ACC112 (cell line): ENCODE measurements around the gene ULK4.
"Not testable (repeated sequence)": the region's sequence is repeated elsewhere in the genome, so short reads cannot be mapped to it uniquely, and the experiment has no call there.

ENCODE experiments used
- H2AFZ ChIP-seq: fragments of 200-600 bp; sonication (generic); one replicate; pipeline ENCODE4 v1.6.0; 2017; ENCODE audit warnings: antibody characterized with exemption, low read length; ENCODE audit not compliant: unreplicated experiment
- H3K27ac ChIP-seq: fragments of 200-600 bp; sonication (generic); 2 replicates; pipeline ENCODE4 v1.5.1; 2014; ENCODE audit warnings: low read depth, mild to moderate bottlenecking, antibody characterized with exemption, low read length, moderate library complexity
- H3K27me3 ChIP-seq: fragments of 200-600 bp; sonication (generic); 2 replicates; pipeline ENCODE4 v1.6.1; 2014; ENCODE audit warnings: mild to moderate bottlenecking, antibody characterized with exemption, low read length, moderate library complexity, mixed read lengths; ENCODE audit not compliant: insufficient read depth
- H3K36me3 ChIP-seq: fragments of 200-600 bp; sonication (generic); 2 replicates; pipeline ENCODE4 v1.6.1; 2016; ENCODE audit warnings: mild to moderate bottlenecking, antibody characterized with exemption, low read length, moderate library complexity, mixed read lengths; ENCODE audit not compliant: insufficient read depth
- H3K4me1 ChIP-seq: fragments of 200-600 bp; sonication (generic); one replicate; pipeline ENCODE4 v1.6.1; 2016; ENCODE audit warnings: low read length, mixed read lengths; ENCODE audit not compliant: insufficient read depth, unreplicated experiment, control insufficient read depth
- H3K4me3 ChIP-seq: fragments of 200-600 bp; sonication (generic); 2 replicates; pipeline ENCODE4 v1.5.1; 2014; ENCODE audit warnings: mild to moderate bottlenecking, low read depth, low read length
- H3K79me2 ChIP-seq: fragments of 200-600 bp; sonication (generic); one replicate; pipeline ENCODE4 v1.6.0; 2016; ENCODE audit warnings: low read length; ENCODE audit not compliant: control insufficient read depth, unreplicated experiment, insufficient read depth

The ULK4 gene

GRCh38 chr3:41768363-41768762, 193.5 kb downstream of the ULK4 start:
- no peak overlapping the region for H3K27ac ChIP-seq

GRCh38 chr3:41762867-41763266, 199.0 kb downstream of the ULK4 start:
- not testable (repeated sequence) for H3K27me3 ChIP-seq, H3K27ac ChIP-seq, H3K79me2 ChIP-seq, H2AFZ ChIP-seq, H3K36me3 ChIP-seq, H3K4me1 ChIP-seq, H3K4me3 ChIP-seq

More at GRCh38 chr3:41768363-41768762, 193.5 kb downstream of the ULK4 start:
- no peak overlapping the region for H2AFZ ChIP-seq
- H3K4me1 ChIP-seq: no peaks in the 10 kb centered on the region
- H3K27me3 ChIP-seq: no peaks in the 10 kb centered on the region
- no peaks in the 10 kb centered on the region for H3K36me3 ChIP-seq
- no peaks in the 10 kb centered on the region for H3K79me2 ChIP-seq
- H3K4me3 ChIP-seq: no peak overlapping the region

GRCh38 chr3:41753651-41754050, 208.3 kb downstream of the ULK4 start:
- no peaks in the 10 kb centered on the region for H3K36me3 ChIP-seq
- no peaks in the 10 kb centered on the region for H3K4me1 ChIP-seq
- H3K27ac ChIP-seq: no peak overlapping the region
- no peaks in the 10 kb centered on the region for H3K27me3 ChIP-seq
- no peak overlapping the region for H2AFZ ChIP-seq
- no peak overlapping the region for H3K4me3 ChIP-seq
- H3K79me2 ChIP-seq: no peaks in the 10 kb centered on the region

GRCh38 chr3:41751597-41751996, 210.3 kb downstream of the ULK4 start:
- no peak overlapping the region for H3K4me3 ChIP-seq
- H3K27ac ChIP-seq: no peak overlapping the region
- no peaks in the 10 kb centered on the region for H3K36me3 ChIP-seq
- no peaks in the 10 kb centered on the region for H3K4me1 ChIP-seq
- H2AFZ ChIP-seq: no peak overlapping the region
- no peaks in the 10 kb centered on the region for H3K79me2 ChIP-seq
- H3K27me3 ChIP-seq: no peaks in the 10 kb centered on the region

GRCh38 chr3:41749988-41750387, 211.9 kb downstream of the ULK4 start:
- no peak overlapping the region for H3K27ac ChIP-seq
- no peaks in the 10 kb centered on the region for H3K36me3 ChIP-seq
- H3K4me3 ChIP-seq: no peak overlapping the region
- no peaks in the 10 kb centered on the region for H3K27me3 ChIP-seq
- H3K4me1 ChIP-seq: no peaks in the 10 kb centered on the region
- H2AFZ ChIP-seq: no peak overlapping the region
- no peaks in the 10 kb centered on the region for H3K79me2 ChIP-seq

GRCh38 chr3:41746215-41746614, 215.7 kb downstream of the ULK4 start:
- Histone ChIP-seq H3K36me3 (no peaks in the 10 kb centered on the region), H2AFZ (no peak overlapping the region), H3K27ac (no peak overlapping the region), H3K79me2 (no peaks in the 10 kb centered on the region), H3K4me1 (no peaks in the 10 kb centered on the region), H3K4me3 (no peak overlapping the region), H3K27me3 (no peaks in the 10 kb centered on the region)

- Histone ChIP-seq H2AFZ (no peak overlapping the region), H3K27ac (no peak overlapping the region), H3K27me3 (no peaks in the 10 kb centered on the region), H3K36me3 (no peaks in the 10 kb centered on the region), H3K79me2 (no peaks in the 10 kb centered on the region), H3K4me1 (no peaks in the 10 kb centered on the region), H3K4me3 (no peak overlapping the region)
These were observed 219.8 kb downstream of the ULK4 start for GRCh38 chr3:41742121-41742520.

GRCh38 chr3:41740374-41740886, 221.5 kb downstream of the ULK4 start:
- no peak overlapping the region for H3K27ac ChIP-seq
- no peaks in the 10 kb centered on the region for H3K27me3 ChIP-seq
- no peaks in the 10 kb centered on the region for H3K36me3 ChIP-seq
- no peaks in the 10 kb centered on the region for H3K79me2 ChIP-seq
- no peaks in the 10 kb centered on the region for H3K4me1 ChIP-seq
- no peak overlapping the region for H3K4me3 ChIP-seq
- H2AFZ ChIP-seq: no peak overlapping the region

GRCh38 chr3:41726891-41727290, 235.0 kb downstream of the ULK4 start:
- H3K79me2 ChIP-seq: no peaks in the 10 kb centered on the region

GRCh38 chr3:41717641-41718040, 244.3 kb downstream of the ULK4 start:
- H3K79me2 ChIP-seq: no peaks in the 10 kb centered on the region
- H2AFZ ChIP-seq: no peak overlapping the region
- no peaks in the 10 kb centered on the region for H3K36me3 ChIP-seq
- no peaks in the 10 kb centered on the region for H3K4me1 ChIP-seq
- no peak overlapping the region for H3K27ac ChIP-seq
- no peaks in the 10 kb centered on the region for H3K27me3 ChIP-seq
- no peak overlapping the region for H3K4me3 ChIP-seq

More at GRCh38 chr3:41726891-41727290, 235.0 kb downstream of the ULK4 start:
- Histone ChIP-seq H3K27ac (no peak overlapping the region), H3K27me3 (no peaks in the 10 kb centered on the region), H2AFZ (no peak overlapping the region), H3K4me3 (no peak overlapping the region), H3K36me3 (no peaks in the 10 kb centered on the region), H3K4me1 (no peaks in the 10 kb centered on the region)

- Histone ChIP-seq H3K79me2 (no peaks in the 10 kb centered on the region), H3K27me3 (no peaks in the 10 kb centered on the region), H3K4me3 (no peak overlapping the region), H3K4me1 (peaks cover 5% of the 10 kb centered on the region), H2AFZ (no peak overlapping the region), H3K36me3 (no peaks in the 10 kb centered on the region), H3K27ac (no peak overlapping the region)
These were observed 245.4 kb downstream of the ULK4 start for GRCh38 chr3:41716471-41716870.
